H9 (cell line): ENCODE measurements around the gene MAP1LC3B. TPM values are rescaled to one million over a fixed set of nuclear protein-coding genes. Genes with fewer than 3 reads are reported as not detected.

ENCODE experiments used
- DNase-seq: peaks from one replicate; pipeline ENCODE4 v3.0.0-alpha.2; 2017
- H2AFZ ChIP-seq: one replicate; pipeline ENCODE4 v1.6.1; 2013; ENCODE audit warnings: mild to moderate bottlenecking, low read length, control low read depth, moderate library complexity
- H2AK5ac ChIP-seq: 2 replicates; pipeline ENCODE4 v1.6.1; 2013; ENCODE audit warnings: low read length, control low read depth, mixed read lengths; ENCODE audit not compliant: insufficient read length
- H2BK120ac ChIP-seq: one replicate; pipeline ENCODE4 v1.6.1; 2013; ENCODE audit warnings: low read depth, mild to moderate bottlenecking, low read length, control low read depth, inconsistent platforms; ENCODE audit not compliant: poor library complexity, severe bottlenecking
- H2BK12ac ChIP-seq: 2 replicates; pipeline ENCODE4 v1.6.1; 2013; ENCODE audit warnings: low read length, control low read depth, mixed read lengths, low read depth; ENCODE audit not compliant: insufficient read length
- H2BK15ac ChIP-seq: 2 replicates; pipeline ENCODE4 v1.6.1; 2013; ENCODE audit warnings: low read depth, low read length, control low read depth
- H2BK20ac ChIP-seq: one replicate; pipeline ENCODE4 v1.6.1; 2013; ENCODE audit warnings: low read depth, mild to moderate bottlenecking, low read length, control low read depth, inconsistent platforms; ENCODE audit not compliant: poor library complexity, severe bottlenecking
- H2BK5ac ChIP-seq: 2 replicates; pipeline ENCODE4 v1.6.1; 2013; ENCODE audit warnings: low read length, control low read depth, mixed read lengths; ENCODE audit not compliant: insufficient read length
- H3K14ac ChIP-seq: 2 replicates; pipeline ENCODE4 v1.6.1; 2013; ENCODE audit warnings: low read length, control low read depth; ENCODE audit not compliant: insufficient read depth
- H3K18ac ChIP-seq: 2 replicates; pipeline ENCODE4 v1.6.1; 2013; ENCODE audit warnings: low read depth, mild to moderate bottlenecking, mixed read lengths, low read length, control low read depth; ENCODE audit not compliant: insufficient read length
- H3K23ac ChIP-seq: 2 replicates; pipeline ENCODE4 v1.6.1; 2013; ENCODE audit warnings: low read length, control low read depth, mixed read lengths, low read depth; ENCODE audit not compliant: insufficient read length
- H3K23me2 ChIP-seq: 2 replicates; pipeline ENCODE4 v1.6.1; 2013; ENCODE audit warnings: low read depth, mild to moderate bottlenecking, mixed read lengths, low read length, control low read depth; ENCODE audit not compliant: insufficient read length, poor library complexity, severe bottlenecking
- H3K27ac ChIP-seq: 2 replicates; pipeline ENCODE4 v1.5.1; 2013; ENCODE audit warnings: low read length, control low read depth, mixed read lengths, low read depth; ENCODE audit not compliant: insufficient read length
- H3K27me3 ChIP-seq: 2 replicates; pipeline ENCODE4 v1.6.1; 2013; ENCODE audit warnings: low read length, control low read depth, inconsistent platforms; ENCODE audit not compliant: insufficient read depth
- H3K4ac ChIP-seq: 2 replicates; pipeline ENCODE4 v1.6.1; 2013; ENCODE audit warnings: low read depth, mild to moderate bottlenecking, control low read depth, inconsistent platforms, low read length, moderate library complexity
- H3K4me1 ChIP-seq: 2 replicates; pipeline ENCODE4 v1.6.1; 2013; ENCODE audit warnings: low read length, control low read depth, inconsistent platforms; ENCODE audit not compliant: insufficient read depth
- H3K4me2 ChIP-seq: 2 replicates; pipeline ENCODE4 v1.6.1; 2013; ENCODE audit warnings: low read length, control low read depth, mixed read lengths; ENCODE audit not compliant: insufficient read length, insufficient read depth
- H3K56ac ChIP-seq: 2 replicates; pipeline ENCODE4 v1.6.1; 2013; ENCODE audit warnings: low read depth, mild to moderate bottlenecking, mixed read lengths, low read length, control low read depth; ENCODE audit not compliant: insufficient read length
- H3K79me1 ChIP-seq: 2 replicates; pipeline ENCODE4 v1.6.1; 2013; ENCODE audit warnings: low read depth, mild to moderate bottlenecking, moderate library complexity, low read length, control low read depth, inconsistent platforms; ENCODE audit not compliant: insufficient read depth, poor library complexity, severe bottlenecking
- H3K79me2 ChIP-seq: 2 replicates; pipeline ENCODE4 v1.6.1; 2013; ENCODE audit warnings: low read length, control low read depth, inconsistent platforms; ENCODE audit not compliant: insufficient read depth
- H3K9ac ChIP-seq: 2 replicates; pipeline ENCODE4 v1.6.1; 2013; ENCODE audit warnings: low read length, control low read depth, mixed read lengths; ENCODE audit not compliant: insufficient read length; ENCODE audit errors: extremely low read depth
- H3K9me3 ChIP-seq: one replicate; pipeline ENCODE4 v1.6.1; 2013; ENCODE audit warnings: low read depth, low read length, inconsistent platforms; ENCODE audit not compliant: control insufficient read depth
- H3T11ph ChIP-seq: one replicate; pipeline ENCODE4 v1.6.1; 2013; ENCODE audit warnings: mild to moderate bottlenecking, low read length, control low read depth, inconsistent platforms
- H4K20me1 ChIP-seq: one replicate; pipeline ENCODE4 v1.6.1; 2013; ENCODE audit not compliant: control insufficient read depth, insufficient read length, insufficient read depth
- H4K5ac ChIP-seq: 2 replicates; pipeline ENCODE4 v1.6.1; 2013; ENCODE audit warnings: low read depth, mild to moderate bottlenecking, mixed read lengths, low read length, control low read depth; ENCODE audit not compliant: insufficient read length
- H4K8ac ChIP-seq: replicated peaks from 2 replicates; pipeline ENCODE4 v1.6.1; 2013; ENCODE audit warnings: low read length, control low read depth, mixed read lengths, low read depth; ENCODE audit not compliant: insufficient read length
- H4K91ac ChIP-seq: 2 replicates; pipeline ENCODE4 v1.6.1; 2013; ENCODE audit warnings: low read depth, mild to moderate bottlenecking, moderate library complexity, mixed read lengths, low read length, control low read depth; ENCODE audit not compliant: insufficient read length
- H3K27ac Mint-ChIP-seq, 3 experiments: 2 replicates in 2 of 3; 3 replicates in 1 of 3; pipeline ENCODE4 v1.8.0; 2020 to 2021; ENCODE audit warnings: mixed read lengths in 3 of 3, mild to moderate bottlenecking in 1 of 3, moderate library complexity in 1 of 3
- H3K27me3 Mint-ChIP-seq: 2 replicates; pipeline ENCODE4 v1.8.0; 2021; ENCODE audit warnings: low read depth, mild to moderate bottlenecking, moderate library complexity, mixed read lengths
- H3K36me3 Mint-ChIP-seq, 3 experiments: 2 replicates in 2 of 3; 3 replicates in 1 of 3; pipeline ENCODE4 v1.8.0; 2020 to 2021; ENCODE audit warnings: low read depth in 3 of 3, mixed read lengths in 3 of 3; ENCODE audit not compliant: insufficient read depth in 1 of 3
- H3K4me1 Mint-ChIP-seq, 2 experiments: 2 replicates each; pipeline ENCODE4 v1.8.0; 2020; ENCODE audit warnings: mixed read lengths in 2 of 2
- H3K4me3 Mint-ChIP-seq, 2 experiments: 2 replicates in 1 of 2; 3 replicates in 1 of 2; pipeline ENCODE4 v1.8.0; 2020 to 2021; ENCODE audit warnings: mild to moderate bottlenecking in 2 of 2, mixed read lengths in 2 of 2, moderate library complexity in 1 of 2
- H3K9me3 Mint-ChIP-seq, 2 experiments: 2 replicates in 1 of 2; 3 replicates in 1 of 2; pipeline ENCODE4 v1.8.0; 2020; ENCODE audit warnings: mild to moderate bottlenecking in 2 of 2, mixed read lengths in 2 of 2, moderate library complexity in 1 of 2
- CTCF ChIP-seq: fragments of 200-600 bp; sonication (generic); conservative IDR thresholded peaks from 3 replicates; pipeline ENCODE4 v1.8.0; 2021; ENCODE audit warnings: antibody characterized with exemption, mild to moderate bottlenecking
- WGBS: extraction: QIAGEN DNeasy Blood & Tissue Kit; methylation state at CpG from one replicate; pipeline ENCODE4 v1.1.7; 2013; ENCODE audit warnings: missing lambda C conversion rate, low lambda C conversion rate, mixed read lengths; ENCODE audit not compliant: insufficient read length; ENCODE audit errors: extremely low coverage; 5-methylcytosine and 5-hydroxymethylcytosine counted together
- total RNA-seq: library from RNA; stranded (reverse); gene quantifications from 2 replicates; pipeline ENCODE4 v1.2.1, GENCODE V29; 2021

MAP1LC3B gene
- total RNA-seq, 1 experiment from 2014 or later: 47.1 TPM

DNA sequence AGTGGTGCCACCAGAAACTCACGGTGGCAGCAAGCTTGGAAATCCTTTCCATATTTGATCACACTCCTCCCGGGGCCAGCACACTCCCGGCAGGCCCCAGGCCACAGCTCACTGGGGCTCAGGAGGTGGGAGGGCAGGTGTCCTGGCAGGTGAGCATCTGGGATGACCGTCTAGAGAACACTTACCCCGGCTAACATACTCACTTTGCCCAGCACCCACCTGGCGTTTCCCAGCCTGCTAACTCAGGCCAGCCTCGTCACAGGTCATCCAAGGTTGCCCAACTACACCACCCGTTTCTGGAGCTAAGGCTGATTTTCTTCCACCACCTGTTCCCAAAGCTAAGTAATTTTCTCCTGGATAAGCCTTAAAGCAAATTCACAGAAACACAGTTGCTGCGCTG is 33.4 kb upstream of the MAP1LC3B start:
- no peak overlapping the region for H2AFZ ChIP-seq
- H3K14ac ChIP-seq: no peak overlapping the region
- no peaks in the 10 kb centered on the region for H3K27me3 ChIP-seq
- no peak overlapping the region for H4K8ac ChIP-seq
- H3K79me1 ChIP-seq: no peaks in the 10 kb centered on the region
- no peak overlapping the region for H2AK5ac ChIP-seq
- H2BK5ac ChIP-seq: no peak overlapping the region
- no peak overlapping the region for H2BK120ac ChIP-seq
- H3K23ac ChIP-seq: no peak overlapping the region
- H2BK15ac ChIP-seq: no peak overlapping the region
- H3K4me3 Mint-ChIP-seq: no peak overlapping the region
- no peaks in the 10 kb centered on the region for H3K9me3 Mint-ChIP-seq
- H4K5ac ChIP-seq: no peak overlapping the region
- no peak for DNase-seq
- H3K4ac ChIP-seq: no peak overlapping the region
- H3K27me3 Mint-ChIP-seq: no peaks in the 10 kb centered on the region
- H3T11ph ChIP-seq: no peak overlapping the region
- no peak overlapping the region for H3K4me2 ChIP-seq
- WGBS: no CpG with 5 or more reads among the region's 9 CpGs
- no peak overlapping the region for H3K56ac ChIP-seq
- no peak overlapping the region for H2BK12ac ChIP-seq
- no peak for TF ChIP-seq CTCF
- no peak overlapping the region for H3K9ac ChIP-seq
- no peaks in the 10 kb centered on the region for H3K4me1 Mint-ChIP-seq
- H3K23me2 ChIP-seq: no peaks in the 10 kb centered on the region
- no peak overlapping the region for H3K27ac Mint-ChIP-seq
- H2BK20ac ChIP-seq: no peak overlapping the region
- H4K20me1 ChIP-seq: no peaks in the 10 kb centered on the region
- no peaks in the 10 kb centered on the region for H3K4me1 ChIP-seq
- no peak overlapping the region for H3K27ac ChIP-seq
- peaks cover 4 to 45% (median 26%) of the 10 kb centered on the region in 3 experiments; a peak in 6 of 7 replicates for H3K36me3 Mint-ChIP-seq
- H3K79me2 ChIP-seq: no peaks in the 10 kb centered on the region
- H3K18ac ChIP-seq: no peak overlapping the region
- no peak overlapping the region for H4K91ac ChIP-seq
- no peaks in the 10 kb centered on the region for H3K9me3 ChIP-seq
